ENCODE results near the gene PDPK1. TPM values are rescaled to one million over a fixed set of nuclear protein-coding genes. Genes with fewer than 3 reads are reported as not detected.

The PDPK1 gene
- total RNA-seq (2014; rRNA removed) = 17.9 and 22.7 TPM in 2 replicates
- 15.5 TPM for polyA plus RNA-seq (2012)

- peak; percentile 91 for DNase-seq (ENCODE audit: low read depth)
Measured at GRCh38 chr16:2537451-2538379, at the start of gene PDPK1. PDPK1 (plus strand) TSS chr16:2538021; CDS start chr16:2538113, 92 bp downstream.

GRCh38 chr16:2489581-2489980 is 48.2 kb upstream of the PDPK1 start:
- DNase-seq (ENCODE audit: low read depth) = no peak

DNA sequence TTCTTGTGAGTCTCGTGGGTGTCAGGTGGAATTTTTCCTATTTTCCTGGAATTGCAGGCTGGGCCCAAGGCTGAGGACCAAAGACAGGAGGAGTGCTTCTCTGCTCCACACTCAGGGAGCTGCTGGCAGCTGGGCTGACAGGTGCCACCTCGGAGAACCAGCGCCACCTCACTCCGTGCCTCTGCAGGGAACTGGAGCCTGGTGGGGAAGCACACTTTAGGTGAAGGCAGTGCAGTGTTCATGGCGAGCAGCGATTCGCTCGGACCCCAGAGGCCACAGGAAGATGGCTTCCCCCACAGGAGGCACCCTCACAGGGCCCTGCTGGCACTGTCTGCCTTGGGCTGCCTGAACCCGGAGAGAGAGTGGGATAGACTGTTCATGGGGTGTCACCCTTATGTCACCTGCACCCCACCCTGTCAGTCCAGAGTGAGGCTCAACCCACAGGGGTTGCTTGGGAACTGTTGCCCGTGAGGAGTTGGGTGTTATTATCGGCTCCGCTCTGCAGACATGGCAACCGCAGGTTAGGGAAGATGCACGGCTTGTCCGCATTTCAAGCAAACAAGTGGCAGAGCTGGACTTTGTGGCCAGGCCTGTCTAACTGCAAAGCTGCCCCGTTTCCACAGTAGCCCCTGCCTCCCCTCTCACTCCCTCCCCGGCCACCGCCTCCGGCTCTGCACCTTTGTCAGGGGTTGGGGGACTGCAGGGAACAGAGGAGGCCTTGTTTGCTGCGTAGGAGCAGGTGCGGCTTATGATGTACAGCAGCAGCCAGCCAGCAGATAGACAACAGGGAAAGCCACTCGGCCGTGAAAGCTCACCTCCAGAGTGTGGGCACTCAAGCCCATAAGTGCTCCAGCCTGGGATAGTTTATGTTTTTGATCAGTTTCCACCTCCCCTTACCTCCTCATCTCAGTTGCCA is 47.4 kb upstream of the PDPK1 start:
- no peak for DNase-seq (ENCODE audit: low read depth)

- no peak for DNase-seq (ENCODE audit: low read depth)
Measured at GRCh38 chr16:2492292-2492691, 45.5 kb upstream of the PDPK1 start.

DNA sequence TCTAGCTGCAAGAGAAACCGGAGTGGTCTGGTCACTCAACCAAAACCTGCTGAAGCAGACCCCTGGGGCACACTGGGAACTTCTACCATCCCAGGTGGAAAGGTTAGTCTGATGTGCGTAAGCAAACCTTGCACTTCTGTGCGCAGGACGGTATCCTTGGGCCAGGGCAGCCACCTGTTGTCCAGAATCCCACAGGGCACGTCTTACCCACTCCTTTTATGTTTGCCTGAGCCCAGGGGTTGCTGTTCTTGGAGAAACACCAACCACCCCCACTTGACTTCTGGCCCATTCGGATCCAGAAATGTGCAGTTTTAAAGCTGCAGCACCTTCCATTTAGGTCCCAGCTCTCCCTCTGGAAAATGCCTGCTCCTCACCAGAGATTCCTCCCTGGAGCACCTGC is 44.2 kb upstream of the PDPK1 start:
- no peak for DNase-seq (ENCODE audit: low read depth)

DNA sequence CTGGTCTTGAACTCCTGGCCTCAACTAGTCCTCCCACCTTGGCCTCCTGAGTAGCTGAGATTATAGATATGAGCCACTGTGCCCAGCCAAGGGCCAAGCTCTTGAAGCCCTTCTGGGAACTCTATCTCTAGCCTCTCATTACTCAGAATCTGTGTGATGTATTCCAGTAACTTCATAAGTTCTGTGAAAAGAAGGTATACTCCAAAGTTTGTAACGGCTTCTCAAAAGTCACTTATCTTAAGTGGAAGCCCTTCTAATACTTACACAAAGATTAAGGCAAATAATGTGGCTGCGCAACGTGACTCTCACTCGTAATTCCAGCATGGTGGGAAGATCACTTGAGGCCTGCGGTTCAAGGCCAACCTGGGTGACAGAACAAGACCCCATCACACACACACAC is 43.2 kb upstream of the PDPK1 start:
- DNase-seq (ENCODE audit: low read depth) = no peak

DNA sequence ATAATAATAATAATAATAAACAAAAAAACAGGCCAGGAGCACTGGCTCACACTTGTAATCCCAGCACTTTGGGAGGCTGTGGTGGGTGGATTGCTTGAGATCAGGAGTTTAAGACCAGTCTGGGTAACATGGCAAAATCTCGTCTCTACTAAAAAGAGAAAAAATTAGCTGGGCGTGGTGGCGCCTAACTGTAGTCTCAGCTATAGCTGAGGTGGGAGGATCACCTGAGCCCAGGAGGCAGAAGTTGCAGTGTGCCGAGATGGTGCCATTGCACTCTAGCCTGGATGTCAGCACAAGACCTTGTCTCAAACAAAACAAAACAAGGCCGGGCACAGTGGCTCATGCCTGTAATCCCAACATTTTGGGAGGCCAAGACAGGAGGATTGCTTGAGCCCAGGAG is 42.8 kb upstream of the PDPK1 start:
- DNase-seq (ENCODE audit: low read depth) = no peak

DNA sequence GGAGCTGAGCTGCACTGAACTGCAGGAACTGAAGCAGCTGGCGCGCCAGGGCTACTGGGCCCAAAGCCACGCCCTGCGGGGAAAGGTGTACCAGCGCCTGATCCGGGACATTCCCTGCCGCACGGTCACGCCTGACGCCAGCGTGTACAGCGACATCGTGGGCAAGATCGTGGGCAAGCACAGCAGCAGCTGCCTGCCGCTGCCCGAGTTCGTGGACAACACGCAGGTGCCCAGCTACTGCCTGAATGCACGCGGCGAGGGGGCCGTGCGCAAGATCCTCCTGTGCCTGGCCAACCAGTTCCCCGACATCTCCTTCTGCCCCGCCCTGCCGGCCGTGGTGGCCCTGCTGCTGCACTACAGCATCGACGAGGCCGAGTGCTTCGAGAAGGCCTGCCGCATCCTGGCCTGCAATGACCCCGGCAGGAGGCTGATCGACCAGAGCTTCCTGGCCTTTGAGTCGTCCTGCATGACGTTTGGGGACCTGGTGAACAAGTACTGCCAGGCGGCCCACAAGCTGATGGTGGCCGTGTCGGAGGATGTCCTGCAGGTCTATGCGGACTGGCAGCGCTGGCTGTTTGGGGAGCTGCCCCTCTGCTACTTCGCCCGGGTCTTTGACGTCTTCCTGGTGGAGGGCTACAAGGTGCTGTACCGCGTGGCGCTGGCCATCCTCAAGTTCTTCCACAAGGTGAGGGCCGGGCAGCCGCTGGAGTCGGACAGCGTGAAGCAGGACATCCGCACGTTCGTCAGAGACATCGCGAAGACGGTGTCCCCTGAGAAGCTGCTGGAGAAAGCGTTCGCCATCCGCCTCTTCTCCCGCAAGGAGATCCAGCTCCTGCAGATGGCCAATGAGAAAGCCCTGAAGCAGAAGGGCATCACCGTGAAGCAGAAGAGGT is 41.4 kb upstream of the PDPK1 start:
- DNase-seq (ENCODE audit: low read depth) = no peak

GRCh38 chr16:2497116-2497630 is 40.6 kb upstream of the PDPK1 start:
- peak; percentile 64 for DNase-seq (ENCODE audit: low read depth)

GRCh38 chr16:2497695-2498484 is 39.9 kb upstream of the PDPK1 start:
- no peak for DNase-seq (ENCODE audit: low read depth)

DNA sequence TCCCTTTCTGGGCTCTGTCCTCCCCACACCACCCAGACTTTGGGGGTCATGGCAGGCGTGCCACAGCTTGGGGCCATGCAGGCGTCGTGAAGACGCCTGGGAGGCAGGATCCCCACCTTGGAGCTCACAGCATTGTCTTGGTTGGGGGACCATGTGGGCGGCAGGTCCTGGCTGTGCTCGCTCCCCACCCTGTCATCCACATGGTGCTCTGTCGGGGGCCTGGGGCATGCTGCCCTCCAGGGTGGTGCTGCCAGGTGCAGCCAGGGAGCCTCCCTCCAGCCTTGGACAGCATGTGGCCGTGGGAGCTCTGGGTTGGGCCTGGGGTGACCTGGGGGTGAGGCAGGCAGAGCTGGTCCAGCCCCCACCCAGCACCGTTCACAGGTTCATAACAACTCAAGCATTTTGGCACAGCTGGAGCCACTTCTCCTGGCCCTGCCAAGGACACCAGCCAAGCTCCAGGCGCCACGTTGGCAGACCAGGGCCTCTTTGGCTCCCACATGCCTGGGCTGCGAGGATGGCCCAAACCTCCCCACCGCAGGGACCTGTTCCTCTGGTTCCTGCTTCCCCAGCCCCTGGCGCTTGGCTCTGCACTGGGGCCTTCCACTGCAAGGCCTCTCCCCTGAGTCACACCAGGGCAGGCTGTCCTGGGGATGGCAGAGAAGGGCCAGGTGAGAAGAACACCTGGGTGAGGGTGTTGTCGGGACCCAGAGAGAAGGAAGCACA is 39.1 kb upstream of the PDPK1 start:
- DNase-seq (ENCODE audit: low read depth) = no peak

GRCh38 chr16:2499454-2499853 is 38.4 kb upstream of the PDPK1 start:
- DNase-seq (ENCODE audit: low read depth) = no peak

GRCh38 chr16:2499890-2500429 is 37.9 kb upstream of the PDPK1 start:
- no peak for DNase-seq (ENCODE audit: low read depth)

DNA sequence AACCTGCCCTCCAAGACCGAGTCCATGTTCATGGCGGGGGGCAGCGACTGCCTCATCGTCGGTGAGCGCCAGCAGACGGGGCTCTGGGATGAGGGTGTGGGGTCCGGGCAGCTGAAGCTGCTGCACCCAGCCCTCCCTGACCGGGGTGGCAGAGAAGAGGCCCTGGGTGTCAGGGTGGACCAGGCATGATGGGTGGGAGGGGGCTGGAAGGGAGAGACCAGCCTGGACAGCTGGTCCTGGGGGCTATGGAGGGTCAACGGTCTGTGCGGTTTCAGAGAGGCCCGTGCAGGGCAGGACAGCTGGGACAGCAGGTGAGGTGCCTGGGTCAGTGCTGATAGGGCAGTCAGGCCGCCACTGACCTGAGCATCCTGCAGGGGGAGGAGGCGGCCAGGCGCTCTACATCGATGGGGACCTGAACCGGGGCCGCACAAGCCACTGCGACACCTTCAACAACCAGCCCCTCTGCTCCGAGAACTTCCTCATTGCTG is 37.3 kb upstream of the PDPK1 start:
- no peak for DNase-seq (ENCODE audit: low read depth)

- peak; percentile 57 for DNase-seq (ENCODE audit: low read depth)
Measured at GRCh38 chr16:2500918-2501750, 36.7 kb upstream of the PDPK1 start.

GRCh38 chr16:2501946-2502895 is 35.6 kb upstream of the PDPK1 start:
- DNase-seq (ENCODE audit: low read depth) = no peak

- DNase-seq (ENCODE audit: low read depth) = no peak
Measured at GRCh38 chr16:2505695-2506094, 32.1 kb upstream of the PDPK1 start.
